ENCODE measurements around the gene MYO18A. TPM values are rescaled to one million over a fixed set of nuclear protein-coding genes. Genes with fewer than 3 reads are reported as not detected.
A peak's percentile ranks its signal among the peaks of the same experiment; 100 is the strongest.

The MYO18A gene
- total RNA-seq, 1 donor from 2014 or later: 11.6 TPM

GRCh38 chr17:29180788-29181160 is 576 bp upstream of the MYO18A start:
- Mint-ChIP-seq H3K36me3 (no peaks in the 10 kb centered on the region), H3K27me3 (ENCODE audit: insufficient read depth, low read depth) (peaks cover 10% of the 10 kb centered on the region), H3K27ac (no peak overlapping the region), H3K9me3 (peaks cover 7% of the 10 kb centered on the region), H3K4me3 (peak overlapping the region; percentile 88), H3K4me1 (peaks cover 40% of the 10 kb centered on the region)
- Histone ChIP-seq H3F3A (ENCODE audit: low read depth) (peaks cover 46% of the 10 kb centered on the region), H3K4me1 (peaks cover 32% of the 10 kb centered on the region), H3K4me2 (peak overlapping the region; percentile 85), H3K4me3 (peak overlapping the region; percentile 67), H3K9me3 (ENCODE audit: low read depth) (peaks cover 5% of the 10 kb centered on the region), H3K27me3 (peaks cover 38% of the 10 kb centered on the region), H3K27ac (no peak overlapping the region), H3K79me2 (ENCODE audit: low read depth) (peaks cover 15% of the 10 kb centered on the region), H4K20me1 (ENCODE audit: low read depth) (peaks cover 36% of the 10 kb centered on the region), H3K9ac (no peak overlapping the region), H2AFZ (replicated peaks) (peak overlapping the region; percentile 89), H3K36me3 (no peaks in the 10 kb centered on the region)
- no peak for DNase-seq (ENCODE audit: low spot score)
- TF ChIP-seq EZH2 (IDR thresholded peaks at IDR 0.05): no peak
- TF ChIP-seq CTCF (IDR thresholded peaks at IDR 0.05): no peak
- no peak for TF ChIP-seq EZH2phosphoT487 (IDR thresholded peaks at IDR 0.05)

- H4K20me1 ChIP-seq (ENCODE audit: low read depth): peaks cover 42% of the 10 kb centered on the region
- peaks cover 5% of the 10 kb centered on the region for H3K9me3 ChIP-seq (ENCODE audit: low read depth)
- peaks cover 32% of the 10 kb centered on the region for H3K4me1 ChIP-seq
- Mint-ChIP-seq H3K4me3 (peak overlapping the region; percentile 88), H3K4me1 (peaks cover 40% of the 10 kb centered on the region), H3K9me3 (peaks cover 7% of the 10 kb centered on the region), H3K27ac (peak overlapping the region; percentile 42), H3K36me3 (no peaks in the 10 kb centered on the region), H3K27me3 (ENCODE audit: insufficient read depth, low read depth) (peaks cover 10% of the 10 kb centered on the region)
- peak overlapping the region; percentile 60 for H3K9ac ChIP-seq
- no peaks in the 10 kb centered on the region for H3K36me3 ChIP-seq
- peak overlapping the region; percentile 85 for H3K4me2 ChIP-seq
- H3K79me2 ChIP-seq (ENCODE audit: low read depth): peaks cover 27% of the 10 kb centered on the region
- no peak overlapping the region for H2AFZ ChIP-seq (replicated peaks)
- TF ChIP-seq EZH2phosphoT487 (IDR thresholded peaks at IDR 0.05) (no peak), EZH2 (IDR thresholded peaks at IDR 0.05) (no peak), CTCF (IDR thresholded peaks at IDR 0.05) (no peak)
- H3K27me3 ChIP-seq: peaks cover 40% of the 10 kb centered on the region
- DNase-seq (ENCODE audit: low spot score): peak; percentile 89
- H3K4me3 ChIP-seq: peak overlapping the region; percentile 67
- peaks cover 47% of the 10 kb centered on the region for H3F3A ChIP-seq (ENCODE audit: low read depth)
- H3K27ac ChIP-seq: peak overlapping the region; percentile 85
Measured at GRCh38 chr17:29179232-29180033, 765 bp downstream of the MYO18A start.

- H2AFZ ChIP-seq (replicated peaks): no peak overlapping the region
- peaks cover 47% of the 10 kb centered on the region for H3F3A ChIP-seq (ENCODE audit: low read depth)
Measured at GRCh38 chr17:29178750-29179231, 1.4 kb downstream of the MYO18A start.

More at GRCh38 chr17:29178750-29179231, 1.4 kb downstream of the MYO18A start:
- H3K27ac ChIP-seq: no peak overlapping the region
- no peak for TF ChIP-seq CTCF (IDR thresholded peaks at IDR 0.05)
- TF ChIP-seq EZH2phosphoT487 (IDR thresholded peaks at IDR 0.05): no peak
- no peak for TF ChIP-seq EZH2 (IDR thresholded peaks at IDR 0.05)
- H3K4me1 Mint-ChIP-seq: peaks cover 40% of the 10 kb centered on the region
- H3K36me3 ChIP-seq: no peaks in the 10 kb centered on the region
- H3K4me1 ChIP-seq: peaks cover 32% of the 10 kb centered on the region
- H3K9me3 ChIP-seq (ENCODE audit: low read depth): peaks cover 5% of the 10 kb centered on the region
- H3K27me3 ChIP-seq: peaks cover 40% of the 10 kb centered on the region
- peaks cover 42% of the 10 kb centered on the region for H4K20me1 ChIP-seq (ENCODE audit: low read depth)
- H3K27me3 Mint-ChIP-seq (ENCODE audit: insufficient read depth, low read depth): peaks cover 7% of the 10 kb centered on the region
- peaks cover 32% of the 10 kb centered on the region for H3K79me2 ChIP-seq (ENCODE audit: low read depth)
- peak overlapping the region; percentile 88 for H3K4me3 Mint-ChIP-seq
- peaks cover 6% of the 10 kb centered on the region for H3K9me3 Mint-ChIP-seq
- H3K36me3 Mint-ChIP-seq: no peaks in the 10 kb centered on the region
- no peak for DNase-seq (ENCODE audit: low spot score)
- H3K9ac ChIP-seq: no peak overlapping the region
- H3K4me2 ChIP-seq: peak overlapping the region; percentile 85
- peak overlapping the region; percentile 42 for H3K27ac Mint-ChIP-seq
- peak overlapping the region; percentile 67 for H3K4me3 ChIP-seq
